ENCODE data around the gene OR52I1.

The OR52I1 gene, protein sequence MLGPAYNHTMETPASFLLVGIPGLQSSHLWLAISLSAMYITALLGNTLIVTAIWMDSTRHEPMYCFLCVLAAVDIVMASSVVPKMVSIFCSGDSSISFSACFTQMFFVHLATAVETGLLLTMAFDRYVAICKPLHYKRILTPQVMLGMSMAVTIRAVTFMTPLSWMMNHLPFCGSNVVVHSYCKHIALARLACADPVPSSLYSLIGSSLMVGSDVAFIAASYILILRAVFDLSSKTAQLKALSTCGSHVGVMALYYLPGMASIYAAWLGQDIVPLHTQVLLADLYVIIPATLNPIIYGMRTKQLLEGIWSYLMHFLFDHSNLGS

DNA sequence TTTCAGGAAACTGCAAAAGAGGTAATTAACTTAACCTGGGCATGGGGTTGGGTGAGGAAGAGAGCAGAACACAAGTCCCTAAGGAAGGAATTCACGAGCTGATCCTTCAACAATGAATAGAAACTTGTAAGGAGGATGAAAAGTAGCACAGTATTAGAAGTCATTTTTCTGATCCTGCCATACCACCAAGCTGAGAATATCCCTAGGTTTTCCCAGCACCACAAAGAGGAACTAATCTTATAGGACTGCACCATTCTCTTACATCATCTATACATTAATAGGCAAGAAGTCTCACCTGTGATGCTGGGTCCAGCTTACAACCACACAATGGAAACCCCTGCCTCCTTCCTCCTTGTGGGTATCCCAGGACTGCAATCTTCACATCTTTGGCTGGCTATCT is at the start of gene OR52I1:
OR52I1 (plus strand) TSS at position 301 of the 400 bp plus-strand sequence; CDS start at position 301, 0 bp downstream.
- DNase-seq: no peak

DNA sequence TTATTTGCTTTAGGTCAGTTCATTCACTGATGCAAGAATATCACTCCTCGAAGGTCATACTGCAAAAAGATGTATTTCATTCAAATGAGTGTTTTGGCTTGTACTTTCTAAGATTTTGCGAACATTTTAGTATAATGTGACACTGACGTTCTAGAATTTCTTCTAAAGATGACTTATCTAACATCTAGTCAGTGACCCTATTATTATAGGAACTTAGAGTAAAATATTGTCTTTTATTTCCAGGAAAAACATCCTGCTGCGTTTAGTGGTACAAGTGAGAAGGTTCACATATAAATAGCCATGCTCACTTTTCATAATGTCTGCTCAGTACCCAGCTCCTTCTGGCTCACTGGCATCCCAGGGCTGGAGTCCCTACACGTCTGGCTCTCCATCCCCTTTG is 48.9 kb upstream of the OR52I1 start, which contains the start of gene OR52M1:
OR52M1 (plus strand) TSS at position 301 of the 400 bp plus-strand sequence; CDS start at position 301, 0 bp downstream.
- no peak for DNase-seq

DNA sequence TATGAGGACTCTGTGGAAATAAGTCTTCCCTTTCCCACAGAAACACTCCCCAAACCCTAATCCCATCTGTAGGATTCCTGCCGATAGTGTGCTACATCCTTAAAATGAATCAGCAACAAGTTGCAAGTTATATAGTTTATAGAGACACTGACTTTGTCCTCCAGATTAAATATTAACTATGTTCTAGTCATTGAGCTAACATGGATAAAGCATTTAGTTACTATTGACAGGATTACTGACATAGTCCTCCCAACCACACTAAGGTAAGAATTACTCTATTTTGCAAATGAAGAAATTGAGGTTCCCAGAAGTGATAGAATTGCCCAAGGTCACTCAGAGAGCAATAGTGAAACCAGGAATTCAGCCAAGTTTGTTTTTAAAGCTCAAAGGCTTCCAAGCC is 47.0 kb upstream of the OR52I1 start:
- no peak for DNase-seq

DNA sequence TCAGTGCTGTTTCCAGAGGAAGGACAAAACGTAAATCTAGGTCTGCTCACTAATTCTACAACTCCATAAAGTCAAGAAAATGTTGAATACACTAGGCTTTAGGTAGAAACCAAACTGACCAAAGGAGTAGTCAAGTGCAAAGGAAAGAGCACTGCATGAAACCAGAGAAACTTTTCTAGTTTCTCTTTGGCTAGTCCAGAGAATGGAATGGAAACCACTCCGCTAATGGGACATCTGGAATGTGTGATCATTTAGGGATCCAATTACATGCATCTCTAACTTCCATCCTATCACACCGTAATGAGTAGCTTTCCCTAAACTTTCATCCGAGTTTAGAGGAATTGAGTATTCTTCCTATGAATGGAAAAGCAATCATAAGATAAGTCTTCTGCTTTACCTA is 46.4 kb upstream of the OR52I1 start:
- no peak for DNase-seq

DNA sequence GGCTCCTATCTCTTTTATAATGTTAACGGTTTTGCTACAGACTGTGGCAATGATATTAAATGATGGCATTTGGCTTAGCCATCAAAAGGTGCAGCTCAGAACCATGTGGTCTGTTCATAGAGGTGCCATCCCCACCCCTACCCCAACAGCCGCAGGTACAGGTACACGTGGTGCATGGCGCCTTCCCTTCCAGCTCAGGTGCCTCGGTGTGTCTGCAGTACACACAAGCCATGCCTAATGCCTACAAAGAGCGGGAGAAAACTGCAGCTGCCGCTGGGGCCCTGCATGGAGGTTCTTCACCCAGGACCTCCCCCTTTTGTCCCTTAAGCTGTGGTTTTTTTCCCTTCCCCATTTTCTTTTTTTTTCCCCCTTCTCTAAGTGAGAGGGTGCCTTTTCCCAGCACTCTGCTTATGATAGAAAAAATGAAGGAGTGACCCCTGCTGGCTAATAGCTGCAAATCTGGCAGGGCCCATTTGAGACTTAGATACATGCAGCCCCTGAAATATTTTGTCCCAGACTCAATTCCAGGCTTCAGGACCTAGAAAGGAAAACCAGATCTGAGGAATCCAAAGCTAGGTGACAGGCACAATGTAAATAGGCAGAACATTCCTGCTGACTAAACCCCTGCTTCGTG is 42.4 kb upstream of the OR52I1 start:
- no peak for DNase-seq

DNA sequence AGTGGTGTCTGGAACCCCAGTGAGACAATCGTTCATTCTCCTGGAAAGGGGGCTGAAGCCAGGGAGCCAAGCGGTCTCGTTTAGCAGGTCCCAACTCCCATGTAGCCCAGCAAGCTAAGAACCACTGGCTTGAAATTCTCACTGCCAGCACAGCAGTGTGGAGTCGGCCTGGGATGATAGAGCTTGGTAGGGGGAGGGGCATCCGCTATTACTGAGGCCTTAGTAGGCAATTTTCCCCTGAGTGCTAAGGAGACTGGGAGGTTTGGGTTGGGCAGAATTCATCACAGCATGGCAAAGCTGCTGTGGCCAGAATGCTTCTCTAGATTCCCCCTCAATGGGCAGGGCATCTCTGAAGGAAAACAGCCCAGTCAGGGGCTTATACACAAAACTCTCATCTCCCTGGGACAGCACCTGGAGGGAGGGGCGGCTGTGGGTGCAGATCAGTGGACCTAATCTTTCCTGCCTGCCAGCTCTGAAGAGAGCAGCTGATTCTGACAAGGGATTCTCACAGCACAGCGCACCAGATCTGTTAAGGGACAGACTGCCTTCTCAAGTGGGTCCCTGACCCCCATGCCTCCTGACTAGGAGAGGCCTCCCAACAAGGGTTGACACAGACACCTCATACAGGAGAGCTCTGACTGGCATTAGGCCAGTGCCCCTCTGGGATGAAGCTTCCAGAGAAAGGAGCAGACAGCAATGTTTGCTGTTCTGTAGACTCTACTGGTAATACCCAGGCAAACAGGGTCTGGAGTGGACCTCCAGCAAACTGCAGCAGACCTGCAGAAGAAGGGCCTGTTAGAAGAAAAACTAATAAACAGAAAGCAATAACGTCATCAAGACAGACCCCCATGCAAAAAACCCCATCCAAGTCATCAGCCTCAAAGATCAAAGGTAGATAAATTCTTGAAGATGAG is 34.1 kb upstream of the OR52I1 start:
- DNase-seq: no peak

DNA sequence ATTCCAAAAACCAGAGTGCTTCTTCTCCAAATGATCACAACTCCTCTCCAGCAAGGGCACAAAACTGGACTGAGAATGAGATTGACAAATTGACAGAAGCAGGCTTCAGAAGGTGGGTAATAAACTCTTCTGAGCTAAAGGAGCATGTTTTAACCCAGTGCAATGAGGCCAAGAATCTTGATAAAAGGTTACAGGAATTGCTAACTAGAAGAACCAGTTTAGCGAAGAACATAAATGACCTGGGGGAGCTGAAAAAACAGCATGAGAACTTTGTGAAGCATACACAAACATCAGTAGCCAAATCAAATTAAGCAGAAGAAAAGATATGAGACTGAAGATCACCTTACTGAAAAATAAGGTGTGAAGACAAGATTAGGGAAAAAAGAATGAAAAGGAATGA is 33.4 kb upstream of the OR52I1 start:
- no peak for DNase-seq

DNA sequence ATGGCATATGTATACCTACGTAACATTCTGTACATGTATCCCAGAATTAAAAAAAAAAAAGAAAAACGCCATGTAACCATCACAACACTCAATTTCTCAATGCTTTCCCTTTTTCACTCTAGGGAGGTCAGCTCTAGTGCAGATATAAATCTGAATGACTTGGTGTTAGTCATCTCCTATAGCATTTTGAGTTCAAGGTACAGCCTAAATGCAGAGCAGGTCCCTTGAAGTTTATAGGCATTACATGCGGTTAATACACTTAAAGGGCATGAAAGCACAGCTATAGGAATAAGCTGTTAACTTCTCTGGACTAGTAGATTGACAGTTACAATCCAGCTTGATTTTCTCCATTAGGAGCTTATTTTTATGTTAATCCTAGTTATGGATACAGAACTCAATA is 28.5 kb upstream of the OR52I1 start:
- no peak for DNase-seq

DNA sequence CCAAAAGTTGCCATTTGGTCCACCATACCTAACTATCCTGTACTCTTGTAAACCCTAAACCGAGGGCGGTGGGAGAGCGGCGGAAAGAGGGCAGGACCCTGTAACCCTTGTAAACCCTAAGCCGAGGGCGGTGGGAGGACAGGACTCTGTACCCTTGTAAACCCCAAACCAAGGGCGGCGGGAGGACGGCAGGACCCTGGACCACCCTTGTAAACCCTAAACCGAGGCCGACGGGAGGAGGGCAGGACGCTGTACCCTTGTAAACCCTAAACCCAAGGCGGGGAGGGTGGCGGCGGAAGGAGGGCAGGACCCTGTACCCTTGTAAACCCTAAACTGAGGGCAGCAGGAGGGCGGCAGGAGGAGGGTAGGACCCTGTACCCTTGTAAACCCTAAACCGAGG is 24.8 kb upstream of the OR52I1 start:
- no peak for DNase-seq

DNA sequence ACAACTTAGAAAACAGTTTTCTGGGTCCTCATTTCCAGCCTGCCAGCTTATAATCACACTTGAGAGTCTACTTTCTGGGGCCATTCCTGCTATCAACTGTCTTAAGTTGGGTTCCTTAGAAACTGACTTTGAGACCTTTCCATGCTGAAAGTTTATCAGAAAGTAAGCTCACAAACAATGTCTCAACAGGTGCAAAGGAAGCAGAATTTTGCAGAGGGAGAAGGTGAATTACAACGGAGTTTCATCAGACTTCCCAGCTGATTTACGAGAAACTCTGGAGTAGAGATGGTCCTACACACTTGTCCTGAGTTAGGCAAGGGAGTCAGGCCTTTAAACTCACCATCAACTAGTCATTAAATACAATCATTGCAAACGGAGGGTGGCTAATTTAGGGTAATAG is 17.0 kb upstream of the OR52I1 start:
- no peak for DNase-seq

DNA sequence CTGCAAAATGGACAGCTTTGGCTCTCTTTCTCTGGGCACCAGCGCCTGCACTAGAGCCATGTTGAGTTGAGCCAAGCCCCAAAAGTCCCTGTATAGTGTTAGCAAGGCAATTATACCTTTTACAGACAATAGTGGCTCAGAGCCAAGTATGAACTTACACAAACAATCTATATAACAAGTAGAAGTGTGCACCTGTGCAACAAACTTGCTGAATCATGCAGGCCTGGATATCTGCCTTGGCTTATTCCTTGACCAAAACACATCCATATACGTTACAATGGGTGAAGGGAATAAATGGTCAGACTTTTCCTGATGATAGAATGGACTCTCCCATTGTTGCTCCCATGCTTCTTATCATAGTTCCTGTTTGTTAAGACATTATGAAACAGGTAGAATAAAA is 16.1 kb upstream of the OR52I1 start:
- DNase-seq: no peak

DNA sequence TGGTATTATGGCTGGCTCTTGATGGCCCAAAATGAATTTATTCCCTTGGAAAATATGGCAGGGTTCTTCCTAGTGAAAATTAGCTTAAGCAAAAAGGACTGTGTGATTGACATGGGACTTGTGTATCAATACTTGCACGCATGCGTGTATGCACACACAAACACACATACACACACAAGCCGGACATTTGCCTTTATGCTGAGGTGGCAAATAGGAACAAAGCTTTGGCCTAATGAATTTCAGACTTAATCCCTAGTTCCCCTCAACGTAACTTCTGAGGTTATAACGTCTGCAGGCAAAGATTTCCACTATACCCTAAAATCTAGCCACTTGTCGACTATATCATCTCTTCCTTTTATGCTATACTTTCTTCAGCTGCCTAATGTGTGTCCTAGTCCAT is 15.2 kb upstream of the OR52I1 start:
- no peak for DNase-seq

DNA sequence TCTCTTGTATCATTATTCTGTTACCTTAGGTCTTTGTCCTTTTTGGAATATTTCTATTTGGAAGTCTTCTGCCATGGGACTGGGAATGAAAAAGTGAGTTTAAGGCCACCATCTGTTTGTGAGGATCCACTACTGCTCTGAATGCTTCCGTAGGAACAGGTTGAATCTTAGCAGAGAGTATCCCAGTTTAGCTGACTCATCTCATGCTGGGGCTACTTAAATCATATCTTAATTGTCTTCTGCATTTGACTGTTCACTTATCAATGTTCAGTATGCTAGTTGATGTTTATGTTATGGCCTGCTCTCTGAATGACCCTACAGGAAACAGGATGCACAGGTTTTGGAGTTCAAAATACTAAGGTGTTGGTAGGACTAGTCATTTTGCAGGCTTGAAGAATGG is 13.7 kb upstream of the OR52I1 start:
- no peak for DNase-seq

DNA sequence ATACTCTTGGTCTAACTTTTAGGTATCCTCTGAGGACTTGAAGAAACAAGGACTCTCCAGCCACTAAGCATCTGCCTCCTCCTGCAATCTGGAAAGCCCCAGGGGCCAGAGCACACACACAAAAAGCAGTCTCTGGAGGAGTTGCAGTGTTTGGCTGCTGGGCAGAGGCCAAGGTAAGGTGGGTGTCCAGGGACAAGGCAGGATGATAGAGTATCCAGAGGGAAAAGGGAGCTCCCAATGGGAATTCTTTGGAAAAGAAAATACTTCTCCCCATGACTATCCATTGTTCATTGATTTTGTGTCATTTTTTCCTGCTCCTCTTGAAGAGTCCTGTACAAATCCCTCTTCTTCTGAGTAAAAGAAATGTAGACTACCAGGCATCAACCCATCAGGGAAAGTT is 12.4 kb upstream of the OR52I1 start, which contains the start of gene OR52I2:
OR52I2 (plus strand) TSS at position 301 of the 400 bp plus-strand sequence.
- no peak for DNase-seq

DNA sequence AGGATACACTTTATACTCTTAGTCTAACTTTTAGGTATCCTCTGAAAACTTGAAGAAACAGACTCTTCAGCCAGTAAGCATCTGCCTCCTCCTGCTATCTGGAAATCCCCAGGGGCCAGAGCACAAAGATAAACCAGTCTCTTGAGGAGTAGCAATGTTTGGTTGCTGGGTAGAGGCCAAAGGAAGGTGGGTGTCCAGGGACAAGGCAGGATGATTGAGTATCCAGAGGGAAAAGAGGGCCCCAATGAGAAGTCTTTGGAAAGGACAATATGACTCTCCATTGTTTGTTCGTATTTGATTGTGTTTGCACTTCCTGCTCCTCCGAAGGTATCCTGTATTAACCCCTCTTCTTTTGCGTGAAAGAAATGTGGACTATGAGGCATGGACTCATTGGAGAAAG is 4.8 kb upstream of the OR52I1 start:
- DNase-seq: no peak

DNA sequence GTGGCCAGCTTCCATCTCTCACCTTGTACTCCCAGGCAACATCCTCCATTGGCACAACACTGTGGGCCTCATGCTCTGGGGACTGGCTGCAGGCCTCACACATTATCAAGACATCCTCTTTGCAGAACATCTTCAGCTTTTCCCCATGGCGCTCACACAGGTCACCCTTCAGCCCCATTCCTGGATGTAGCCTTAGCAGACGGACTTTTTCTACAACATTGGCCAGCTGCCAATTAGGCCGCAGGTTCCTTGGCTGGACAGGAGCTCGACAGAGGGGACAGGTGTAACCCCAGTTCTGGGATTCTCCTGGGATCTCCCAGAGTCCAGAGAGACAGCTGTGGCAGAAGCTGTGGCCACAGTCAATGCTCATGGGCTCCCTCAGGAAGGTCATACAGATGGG is 11.2 kb downstream of the OR52I1 start:
- DNase-seq: no peak

DNA sequence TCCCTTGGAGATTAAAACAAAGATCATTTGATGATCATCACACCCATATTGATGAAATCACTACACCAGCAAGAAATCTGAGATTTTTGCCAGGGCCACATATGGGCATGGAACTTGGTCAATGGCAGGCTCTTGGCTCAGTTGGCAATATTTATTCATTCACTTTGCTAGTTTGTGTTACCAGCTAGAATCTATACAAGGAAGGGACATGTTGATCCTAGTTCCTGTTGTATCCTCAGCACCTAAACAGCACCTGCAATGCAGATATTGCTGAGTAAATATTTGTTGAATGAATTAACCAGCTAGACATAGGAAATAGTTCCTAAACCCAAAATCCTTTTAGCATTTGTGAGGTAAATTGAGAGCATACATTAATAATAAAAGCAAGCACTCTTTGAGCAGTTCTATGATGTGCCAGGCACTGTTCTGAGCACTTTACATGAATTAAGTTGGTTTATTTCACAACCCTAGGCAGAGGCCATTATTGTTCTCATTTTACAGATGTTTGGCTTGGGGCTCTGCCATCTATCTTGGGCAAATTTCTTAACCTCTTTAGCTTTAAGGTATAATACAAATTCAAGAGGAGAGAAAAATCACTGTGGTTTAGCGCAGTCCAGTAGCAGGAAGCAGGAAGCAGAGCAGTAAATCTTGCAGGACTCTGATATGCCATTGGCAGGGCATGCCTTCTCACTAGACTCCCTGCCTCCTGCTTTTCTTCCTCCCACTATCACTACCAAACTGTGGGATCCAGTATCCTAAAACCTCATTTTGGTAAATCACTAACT is 12.6 kb downstream of the OR52I1 start:
- no peak for DNase-seq

DNA sequence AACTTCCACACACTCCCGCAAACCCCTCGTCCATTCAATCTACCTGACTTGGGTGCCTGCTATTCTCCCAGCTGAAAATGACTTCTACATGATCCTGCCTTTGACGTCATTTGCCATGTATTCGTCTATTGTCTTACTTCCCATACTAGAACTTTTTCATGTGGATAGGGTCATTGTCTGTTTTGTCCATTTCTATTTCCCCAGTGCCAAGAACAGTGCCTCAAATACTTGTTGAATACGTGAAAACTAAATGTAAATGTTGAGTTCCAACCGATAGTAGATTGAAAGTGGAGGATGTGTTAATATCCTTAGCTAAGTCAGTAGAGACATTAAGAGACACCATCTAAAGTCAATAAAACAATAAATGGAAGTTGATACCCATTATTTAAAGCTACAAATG is 13.3 kb downstream of the OR52I1 start:
- no peak for DNase-seq

DNA sequence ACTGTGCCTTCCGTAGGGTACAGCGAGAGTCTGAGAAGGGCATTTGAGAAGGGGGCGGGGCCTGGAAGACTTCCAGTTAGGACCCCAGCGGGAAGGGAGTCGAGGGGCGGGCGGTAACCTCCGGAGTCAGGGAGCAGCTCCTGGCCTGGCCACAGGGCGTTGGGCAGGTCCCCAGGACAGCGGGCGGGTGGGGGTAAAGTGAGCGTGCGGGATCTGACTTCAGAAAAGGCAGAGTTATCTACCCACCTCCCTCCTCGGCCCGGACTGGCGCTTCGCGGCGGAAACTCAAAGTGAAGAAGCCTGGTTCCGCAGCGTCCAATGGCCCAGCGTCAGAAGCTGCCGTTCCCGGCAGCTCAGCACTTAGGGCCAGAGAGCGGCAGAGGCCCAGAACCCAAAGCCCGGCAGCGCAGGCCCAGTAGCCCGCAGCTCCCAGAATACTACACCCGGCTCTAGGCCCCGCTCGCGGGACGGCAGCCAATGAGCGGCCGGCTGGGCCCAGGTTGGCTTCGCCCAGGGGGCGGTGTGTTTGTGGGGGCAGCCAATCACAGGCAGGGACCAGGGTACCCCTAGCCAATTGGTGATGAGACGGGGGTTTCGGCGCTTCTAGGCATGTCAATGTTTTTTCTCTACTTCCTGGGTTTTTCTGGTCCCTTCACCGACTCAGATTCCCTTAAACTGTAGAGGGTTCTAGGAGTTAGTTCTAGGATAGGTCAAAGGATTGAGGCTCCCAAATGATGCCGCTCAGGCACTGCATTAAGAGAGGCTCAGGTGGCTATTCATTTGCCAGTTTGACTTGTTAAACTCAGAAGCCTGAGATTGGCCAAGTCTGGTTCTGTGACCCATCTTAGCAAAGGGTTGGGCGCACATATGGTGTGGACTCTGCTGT is 14.2 kb downstream of the OR52I1 start, which contains the start of gene TRIM68:
TRIM68 (minus strand) TSS at position 451 of the 886 bp plus-strand sequence. CDS start 2,727 bp downstream, outside the sequence.
- peak; percentile 85 for DNase-seq

DNA sequence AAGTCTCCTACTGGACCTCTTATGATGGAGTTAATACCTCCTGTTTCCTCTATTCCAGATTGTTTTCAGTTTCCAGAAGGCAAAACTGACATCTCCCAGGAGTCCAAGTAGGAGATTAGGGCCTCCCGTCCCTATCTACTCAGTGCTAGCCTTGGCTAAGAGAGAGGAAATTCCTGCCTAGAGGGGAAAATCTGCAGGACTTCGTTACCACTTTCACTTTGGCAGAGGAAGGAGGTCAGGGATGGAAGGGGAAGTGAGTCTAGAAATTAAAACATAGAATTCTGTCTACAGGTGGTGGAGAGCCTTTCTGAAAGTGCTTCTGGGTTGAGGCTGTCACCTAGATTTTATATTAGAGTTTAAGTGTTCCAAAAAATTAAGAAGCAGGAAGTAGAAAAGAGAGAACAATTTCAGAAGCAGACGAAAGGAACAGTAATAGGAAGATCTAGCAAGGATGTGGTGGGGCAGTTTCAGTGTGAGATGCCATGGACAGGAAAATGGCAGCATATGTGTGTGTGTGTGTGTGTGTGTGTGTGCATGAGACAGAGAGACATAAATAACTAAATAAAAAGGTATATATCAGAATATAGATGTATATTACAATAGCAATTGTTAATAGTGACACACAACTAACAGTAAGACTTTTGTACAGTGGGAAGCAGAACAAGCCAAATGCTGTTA is 16.6 kb downstream of the OR52I1 start:
- no peak for DNase-seq

DNA sequence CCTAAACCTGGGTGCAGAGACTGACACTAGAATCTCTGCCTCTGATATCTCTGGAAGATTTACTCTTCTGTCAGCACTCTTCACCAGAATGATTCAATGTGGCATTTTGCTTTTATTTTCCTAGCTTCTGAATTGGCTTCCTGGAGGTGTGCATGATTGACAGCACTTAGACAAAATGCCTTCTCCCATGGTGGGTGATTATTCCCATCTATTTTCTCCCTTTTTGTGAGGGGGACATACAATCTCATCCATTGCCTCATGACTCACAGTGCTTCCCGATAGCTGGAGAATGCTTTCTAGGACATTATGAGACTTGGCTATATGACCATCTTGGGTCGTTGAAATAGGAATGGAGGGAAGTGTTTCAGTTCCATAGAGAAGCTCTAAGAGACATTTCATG is 18.1 kb downstream of the OR52I1 start:
- DNase-seq: no peak

Data from NCI-H2171 treated with DMSO at 0.1 percent for 48 hours (cell line).